Kidney (tissue), 14 donors: ENCODE results near the gene ACTR10. TPM values are rescaled to one million over a fixed set of nuclear protein-coding genes. Genes with fewer than 3 reads are reported as not detected.
A peak's percentile ranks its signal among the peaks of the same experiment; 100 is the strongest.

Experiments
- DNase-seq, 5 donors: peaks; one replicate each; pipeline ENCODE4 v3.0.0-alpha.2; 2013 to 2020
- FAIRE-seq: peaks from 2 replicates; lab custom pipeline; 2012; peaks lifted over from hg19 to GRCh38; lab: Jason Lieb, UNC
- H3K27ac ChIP-seq, 2 donors: one replicate each; pipeline ENCODE4 v1.7.0; 2013; ENCODE audit warnings: low read depth in 2 of 2, low read length in 2 of 2, inconsistent platforms in 1 of 2
- H3K27me3 ChIP-seq: one replicate; pipeline ENCODE4 v1.7.1; 2013; ENCODE audit warnings: low read length, inconsistent platforms; ENCODE audit not compliant: control insufficient read depth, insufficient read depth
- H3K36me3 ChIP-seq, 3 donors: one replicate each; pipeline versions ENCODE4 v1.7.0 to v1.7.1; 2013; ENCODE audit warnings: low read length in 3 of 3, control low read depth in 1 of 3, inconsistent platforms in 1 of 3; ENCODE audit not compliant: insufficient read depth in 3 of 3, control insufficient read depth in 2 of 3
- H3K4me1 ChIP-seq, 3 donors: one replicate each; pipeline versions ENCODE4 v1.7.0 to v1.7.1; 2013; ENCODE audit warnings: low read length in 3 of 3, inconsistent platforms in 1 of 3, low read depth in 1 of 3; ENCODE audit not compliant: control insufficient read depth in 2 of 3, insufficient read depth in 2 of 3
- H3K4me3 ChIP-seq, 3 donors: one replicate each; pipeline versions ENCODE4 v1.7.0 to v1.8.1; 2013; ENCODE audit warnings: low read length in 3 of 3, control low read depth in 1 of 3, inconsistent platforms in 1 of 3
- H3K9ac ChIP-seq, 3 donors: one replicate each; pipeline versions ENCODE4 v1.7.0 to v1.7.1; 2013; ENCODE audit warnings: low read length in 3 of 3, control low read depth in 1 of 3, inconsistent platforms in 1 of 3
- H3K9me3 ChIP-seq, 3 donors: one replicate each; pipeline versions ENCODE4 v1.7.0 to v1.7.1; 2013; ENCODE audit warnings: low read length in 3 of 3, control low read depth in 1 of 3, inconsistent platforms in 1 of 3; ENCODE audit not compliant: control insufficient read depth in 2 of 3, insufficient read depth in 1 of 3
- CTCF ChIP-seq: IDR thresholded peaks from 3 replicates; pipeline ENCODE4 v1.5.1; 2012; ENCODE audit warnings: mild to moderate bottlenecking, moderate library complexity, borderline replicate concordance; ENCODE audit not compliant: insufficient read depth; ENCODE audit errors: extremely low read depth
- intact Hi-C: fragments of 100-400 bp; cut with DNase I; formaldehyde crosslinking; loops from one replicate; pipeline ENCODE4 v1.11.1; 2022
- polyA plus RNA-seq: library from polyadenylated mRNA; stranded (reverse); fragments of 350-450 nt; fragmentation: Illumina TruSeq; extraction: RNeasy Lipid Tissue Mini Kit (QIAGEN cat#74804); gene quantifications from one replicate; pipeline ENCODE4 v1.2.3, GENCODE V29; 2014; ENCODE audit warnings: low read depth, low replicate concordance; ENCODE audit not compliant: insufficient read depth
- total RNA-seq: library from RNA; stranded (reverse); fragmentation: NEBNext Ultra II Directional; extraction: Animal tissue kit (Norgen Biotek cat#: 25700); gene quantifications from one replicate; pipeline ENCODE4 v1.2.1, GENCODE V29; 2021
- donor health status: control.
- donor health status: control.
- donor health status: control.
- donor health status: control.
- donor health status: control.
- donor health status: DM: yes; HTN: yes; CAD: no.
- donor health status: Normal renal cell carcinoma (clear cell type).

Gene ACTR10
- total and polyA plus RNA-seq, 2 donors from 2014 or later, result 68.1 to 96.6 TPM

- H3K9me3 ChIP-seq, result no peaks in the 10 kb centered on the region
- intact Hi-C loops, result no loop called here
- no peak overlapping the region for H3K27ac ChIP-seq
- no peak overlapping the region for H3K4me3 ChIP-seq
- FAIRE-seq (no peak), DNase-seq (peak; percentile 80 to 90 (median 84))
- no peaks in the 10 kb centered on the region for H3K27me3 ChIP-seq
- H3K9ac ChIP-seq, result no peak overlapping the region
- peaks cover 0 to 2% (median 0%) of the 10 kb centered on the region in 3 donors for H3K4me1 ChIP-seq
- TF ChIP-seq CTCF, result peak; percentile 81
- H3K36me3 ChIP-seq, result no peaks in the 10 kb centered on the region
Measured at GRCh38 chr14:58166005-58166983, 33.7 kb upstream of the ACTR10 start.

- Histone ChIP-seq H3K4me1 (peaks cover 0 to 2% (median 0%) of the 10 kb centered on the region in 3 donors), H3K27ac (no peak overlapping the region), H3K9me3 (no peaks in the 10 kb centered on the region), H3K9ac (no peak overlapping the region), H3K4me3 (no peak overlapping the region), H3K27me3 (no peaks in the 10 kb centered on the region), H3K36me3 (no peaks in the 10 kb centered on the region)
- TF ChIP-seq CTCF, result no peak
- intact Hi-C loops, result no loop called here
- no peak for FAIRE-seq
- no peak for DNase-seq
Measured at GRCh38 chr14:58167057-58167456, 32.9 kb upstream of the ACTR10 start.

- Histone ChIP-seq H3K4me1 (peaks cover 0 to 2% (median 0%) of the 10 kb centered on the region in 3 donors), H3K9ac (no peak overlapping the region), H3K4me3 (no peak overlapping the region), H3K27ac (no peak overlapping the region), H3K27me3 (no peaks in the 10 kb centered on the region), H3K36me3 (no peaks in the 10 kb centered on the region), H3K9me3 (no peaks in the 10 kb centered on the region)
- DNase-seq, result no peak
- intact Hi-C loops, result no loop called here
- TF ChIP-seq CTCF, result no peak
- no peak for FAIRE-seq
Measured at GRCh38 chr14:58167891-58168290, 32.1 kb upstream of the ACTR10 start.
